Activated CD4-positive, alpha-beta T cell treated with anti-CD3 and anti-CD28 coated beads, Interleukin-2, amount 10 ng/mL, durations not matched to agents 7 days and 5 days (primary cell): Measurements from ENCODE around the gene TREH. TPM values are rescaled to one million over a fixed set of nuclear protein-coding genes. Genes with fewer than 3 reads are reported as not detected.

Source experiments
- CTCF ChIA-PET: fragments of 350-600 bp; sonication (Branson Sonifier 250); formaldehyde crosslinking; loops from one replicate; lab custom pipeline; 2021; ENCODE audit warnings: antibody characterized with exemption; lab: Charles Lee
- POLR2A ChIA-PET: fragments of 350-600 bp; sonication (Branson Sonifier 250); formaldehyde crosslinking; loops from one replicate; lab custom pipeline; 2021; ENCODE audit warnings: antibody characterized with exemption; lab: Charles Lee
- DNase-seq: peaks from one replicate; pipeline ENCODE4 v3.0.0-alpha.2; 2020
- H3K27ac Mint-ChIP-seq: one replicate; pipeline ENCODE4 v1.8.0; 2021; ENCODE audit warnings: mild to moderate bottlenecking, moderate library complexity, mixed read lengths
- H3K27me3 Mint-ChIP-seq: one replicate; pipeline ENCODE4 v1.8.0; 2021; ENCODE audit warnings: mixed read lengths
- H3K36me3 Mint-ChIP-seq: one replicate; pipeline ENCODE4 v1.8.0; 2021; ENCODE audit warnings: low read depth, mixed read lengths
- H3K4me1 Mint-ChIP-seq: one replicate; pipeline ENCODE4 v1.8.0; 2021; ENCODE audit warnings: mixed read lengths
- H3K4me3 Mint-ChIP-seq: one replicate; pipeline ENCODE4 v1.8.0; 2021; ENCODE audit warnings: mild to moderate bottlenecking, moderate library complexity, mixed read lengths
- H3K9me3 Mint-ChIP-seq: one replicate; pipeline ENCODE4 v1.8.0; 2021; ENCODE audit warnings: mixed read lengths
- total RNA-seq, 2 experiments: library from RNA; stranded (reverse); gene quantifications; one replicate each; pipeline ENCODE4 v1.2.3, GENCODE V29; 2021

TREH gene
- total RNA-seq, 2 experiments from 2014 or later, result not detected

- no peak overlapping the region for H3K27ac Mint-ChIP-seq
- CTCF ChIA-PET, result interaction anchor here (1.5 kb wide), 1 partner anchor 14 kb away, joined by 4 read pairs; no protein-coding TSS in a partner anchor
These were observed 40.7 kb downstream of the TREH start for GRCh38 chr11:118638726-118639125.

GRCh38 chr11:118636569-118637290, 42.7 kb downstream of the TREH start:
- no peaks in the 10 kb centered on the region for H3K27me3 Mint-ChIP-seq
- ChIA-PET POLR2A (interaction anchor here (0.5 to 1.2 kb wide), 2 partner anchors 15 to 211 kb away, joined by 3 to 5 read pairs; no protein-coding TSS in a partner anchor), CTCF (interaction anchor here (0.6 to 4.9 kb wide), 14 partner anchors 10 to 1847 kb away, joined by 3 to 24 read pairs (median 4); partner anchors contain the start of gene PHLDB1)
- H3K27ac Mint-ChIP-seq, result no peak overlapping the region
- no peaks in the 10 kb centered on the region for H3K36me3 Mint-ChIP-seq
- H3K4me3 Mint-ChIP-seq, result no peak overlapping the region
- DNase-seq, result no peak
- H3K4me1 Mint-ChIP-seq, result peaks cover 2% of the 10 kb centered on the region
- H3K9me3 Mint-ChIP-seq, result no peaks in the 10 kb centered on the region

More at GRCh38 chr11:118638726-118639125, 40.7 kb downstream of the TREH start:
- H3K9me3 Mint-ChIP-seq, result no peaks in the 10 kb centered on the region
- no peak for DNase-seq
- POLR2A ChIA-PET, result no interaction called here
- H3K36me3 Mint-ChIP-seq, result no peaks in the 10 kb centered on the region
- no peaks in the 10 kb centered on the region for H3K27me3 Mint-ChIP-seq
- H3K4me3 Mint-ChIP-seq, result no peak overlapping the region
- peaks cover 2% of the 10 kb centered on the region for H3K4me1 Mint-ChIP-seq

GRCh38 chr11:118635642-118636041, 43.8 kb downstream of the TREH start:
- Mint-ChIP-seq H3K4me1 (peaks cover 2% of the 10 kb centered on the region), H3K27me3 (no peaks in the 10 kb centered on the region), H3K27ac (no peak overlapping the region), H3K9me3 (no peaks in the 10 kb centered on the region), H3K4me3 (no peak overlapping the region), H3K36me3 (no peaks in the 10 kb centered on the region)
- ChIA-PET CTCF (interaction anchor here (0.6 to 4.9 kb wide), 10 partner anchors 10 to 333 kb away, joined by 3 to 24 read pairs (median 3); no protein-coding TSS in a partner anchor), POLR2A (interaction anchor here (1.2 kb wide), 1 partner anchor 14 kb away, joined by 3 read pairs; no protein-coding TSS in a partner anchor)
- DNase-seq, result no peak

GRCh38 chr11:118635237-118635591, 44.2 kb downstream of the TREH start:
- Mint-ChIP-seq H3K4me1 (peaks cover 2% of the 10 kb centered on the region), H3K4me3 (no peak overlapping the region), H3K9me3 (no peaks in the 10 kb centered on the region), H3K27ac (no peak overlapping the region), H3K36me3 (no peaks in the 10 kb centered on the region), H3K27me3 (no peaks in the 10 kb centered on the region)
- DNase-seq, result no peak
- ChIA-PET CTCF (interaction anchor here (0.6 to 4.9 kb wide), 5 partner anchors 9 to 322 kb away, joined by 3 to 24 read pairs (median 3); no protein-coding TSS in a partner anchor), POLR2A (no interaction called here)

- no peak for DNase-seq
- Mint-ChIP-seq H3K36me3 (no peaks in the 10 kb centered on the region), H3K4me1 (peaks cover 2% of the 10 kb centered on the region), H3K9me3 (no peaks in the 10 kb centered on the region), H3K27me3 (no peaks in the 10 kb centered on the region), H3K4me3 (no peak overlapping the region), H3K27ac (no peak overlapping the region)
- CTCF ChIA-PET, result interaction anchor here (0.6 to 4.9 kb wide), 2 partner anchors 9 to 25 kb away, joined by 3 to 24 read pairs; no protein-coding TSS in a partner anchor
- POLR2A ChIA-PET, result no interaction called here
These were observed 44.8 kb downstream of the TREH start for GRCh38 chr11:118634431-118635236.

GRCh38 chr11:118633979-118634378, 45.5 kb downstream of the TREH start:
- DNase-seq, result no peak
- H3K4me3 Mint-ChIP-seq, result no peak overlapping the region
- no peaks in the 10 kb centered on the region for H3K27me3 Mint-ChIP-seq
- ChIA-PET POLR2A (no interaction called here), CTCF (interaction anchor here (0.9 to 4.9 kb wide), 3 partner anchors 12 to 56 kb away, joined by 3 to 24 read pairs (median 4); no protein-coding TSS in a partner anchor)
- H3K27ac Mint-ChIP-seq, result no peak overlapping the region
- H3K9me3 Mint-ChIP-seq, result no peaks in the 10 kb centered on the region
- peaks cover 2% of the 10 kb centered on the region for H3K4me1 Mint-ChIP-seq
- no peaks in the 10 kb centered on the region for H3K36me3 Mint-ChIP-seq

GRCh38 chr11:118633319-118633690, 46.1 kb downstream of the TREH start:
- H3K4me3 Mint-ChIP-seq, result no peak overlapping the region
- no peaks in the 10 kb centered on the region for H3K36me3 Mint-ChIP-seq
- no peak overlapping the region for H3K27ac Mint-ChIP-seq
- H3K9me3 Mint-ChIP-seq, result no peaks in the 10 kb centered on the region
- ChIA-PET POLR2A (no interaction called here), CTCF (interaction anchor here (0.8 to 4.9 kb wide), 4 partner anchors 11 to 56 kb away, joined by 3 to 24 read pairs (median 4); no protein-coding TSS in a partner anchor)
- no peak for DNase-seq
- no peaks in the 10 kb centered on the region for H3K27me3 Mint-ChIP-seq
- H3K4me1 Mint-ChIP-seq, result peaks cover 2% of the 10 kb centered on the region

GRCh38 chr11:118632577-118633318, 46.7 kb downstream of the TREH start:
- DNase-seq, result no peak
- H3K4me1 Mint-ChIP-seq, result peaks cover 2% of the 10 kb centered on the region
- ChIA-PET POLR2A (no interaction called here), CTCF (interaction anchor here (0.7 to 4.9 kb wide), 4 partner anchors 11 to 36 kb away, joined by 3 to 24 read pairs (median 4); no protein-coding TSS in a partner anchor)
- H3K9me3 Mint-ChIP-seq, result no peaks in the 10 kb centered on the region
- no peaks in the 10 kb centered on the region for H3K36me3 Mint-ChIP-seq
- no peaks in the 10 kb centered on the region for H3K27me3 Mint-ChIP-seq
- no peak overlapping the region for H3K4me3 Mint-ChIP-seq
- H3K27ac Mint-ChIP-seq, result no peak overlapping the region

GRCh38 chr11:118631142-118631909, 48.1 kb downstream of the TREH start:
- ChIA-PET POLR2A (no interaction called here), CTCF (interaction anchor here (0.5 to 1.6 kb wide), 4 partner anchors 11 to 36 kb away, joined by 3 to 4 read pairs (median 3); partner anchors contain the start of gene PHLDB1)
- H3K27ac Mint-ChIP-seq, result no peak overlapping the region
- DNase-seq, result no peak
- H3K4me1 Mint-ChIP-seq, result peaks cover 2% of the 10 kb centered on the region
- no peak overlapping the region for H3K4me3 Mint-ChIP-seq
- no peaks in the 10 kb centered on the region for H3K27me3 Mint-ChIP-seq
- no peaks in the 10 kb centered on the region for H3K36me3 Mint-ChIP-seq
- H3K9me3 Mint-ChIP-seq, result no peaks in the 10 kb centered on the region

- DNase-seq, result no peak
- no peaks in the 10 kb centered on the region for H3K36me3 Mint-ChIP-seq
- H3K4me1 Mint-ChIP-seq, result peaks cover 2% of the 10 kb centered on the region
- no peak overlapping the region for H3K27ac Mint-ChIP-seq
- POLR2A ChIA-PET, result no interaction called here
- H3K9me3 Mint-ChIP-seq, result no peaks in the 10 kb centered on the region
- no peak overlapping the region for H3K4me3 Mint-ChIP-seq
- CTCF ChIA-PET, result no interaction called here
- no peaks in the 10 kb centered on the region for H3K27me3 Mint-ChIP-seq
These were observed 49.4 kb downstream of the TREH start for GRCh38 chr11:118629761-118630661.
